PC-9 (cell line): ENCODE measurements around the gene STRIP2.

ENCODE experiments used
- EZH2 ChIP-seq: fragments of 200-600 bp; sonication (generic); IDR thresholded peaks from 2 replicates; pipeline ENCODE4 v1.8.0; 2017; ENCODE audit warnings: antibody characterized with exemption, low read depth
- TF ChIP-seq, protein P1 (sequence below): fragments of 200-600 bp; sonication (generic); conservative IDR thresholded peaks from 2 replicates; pipeline ENCODE4 v1.6.1; 2017; ENCODE audit warnings: mixed run types, antibody characterized with exemption, mild to moderate bottlenecking, moderate library complexity

DNA sequence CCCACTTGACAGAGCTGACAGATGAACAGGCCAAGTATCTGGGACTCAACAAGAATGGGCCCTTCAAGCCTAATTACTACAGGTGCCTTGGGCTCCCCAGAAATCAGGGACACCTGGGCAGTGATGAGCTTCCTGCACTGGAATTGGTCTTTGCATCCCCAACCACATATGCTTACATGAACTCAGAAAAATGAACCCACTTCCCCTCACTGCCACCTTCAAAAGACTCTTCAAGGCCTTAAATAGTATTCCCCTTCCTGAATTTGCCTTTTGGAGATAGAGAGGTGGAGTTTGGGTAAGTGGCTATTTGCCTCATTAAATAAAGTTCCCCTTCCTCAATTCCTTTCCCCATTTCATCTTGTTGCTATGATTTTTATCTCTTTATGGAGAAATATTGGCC is 7.8 kb upstream of the STRIP2 start:
- TF ChIP-seq, protein P1, sequence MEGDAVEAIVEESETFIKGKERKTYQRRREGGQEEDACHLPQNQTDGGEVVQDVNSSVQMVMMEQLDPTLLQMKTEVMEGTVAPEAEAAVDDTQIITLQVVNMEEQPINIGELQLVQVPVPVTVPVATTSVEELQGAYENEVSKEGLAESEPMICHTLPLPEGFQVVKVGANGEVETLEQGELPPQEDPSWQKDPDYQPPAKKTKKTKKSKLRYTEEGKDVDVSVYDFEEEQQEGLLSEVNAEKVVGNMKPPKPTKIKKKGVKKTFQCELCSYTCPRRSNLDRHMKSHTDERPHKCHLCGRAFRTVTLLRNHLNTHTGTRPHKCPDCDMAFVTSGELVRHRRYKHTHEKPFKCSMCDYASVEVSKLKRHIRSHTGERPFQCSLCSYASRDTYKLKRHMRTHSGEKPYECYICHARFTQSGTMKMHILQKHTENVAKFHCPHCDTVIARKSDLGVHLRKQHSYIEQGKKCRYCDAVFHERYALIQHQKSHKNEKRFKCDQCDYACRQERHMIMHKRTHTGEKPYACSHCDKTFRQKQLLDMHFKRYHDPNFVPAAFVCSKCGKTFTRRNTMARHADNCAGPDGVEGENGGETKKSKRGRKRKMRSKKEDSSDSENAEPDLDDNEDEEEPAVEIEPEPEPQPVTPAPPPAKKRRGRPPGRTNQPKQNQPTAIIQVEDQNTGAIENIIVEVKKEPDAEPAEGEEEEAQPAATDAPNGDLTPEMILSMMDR, result no peak
- TF ChIP-seq EZH2, result no peak
